Large intestine (tissue), 12 donors: ENCODE results near the gene GSTCD. TPM values are rescaled to one million over a fixed set of nuclear protein-coding genes. Genes with fewer than 3 reads are reported as not detected.

Source experiments
- DNase-seq, 2 donors: peaks; one replicate each; pipeline versions ENCODE4 v3.0.0 to v3.0.0-alpha.2; 2013
- H3K27ac ChIP-seq: one replicate; pipeline ENCODE4 v1.5.1; 2013; ENCODE audit warnings: low read length
- H3K27me3 ChIP-seq: 2 replicates; pipeline ENCODE4 v1.6.1; 2013; ENCODE audit warnings: low read length; ENCODE audit not compliant: control insufficient read depth, insufficient read depth
- H3K36me3 ChIP-seq: 2 replicates; pipeline ENCODE4 v1.6.1; 2013; ENCODE audit warnings: low read length; ENCODE audit not compliant: control insufficient read depth, insufficient read depth
- H3K4me1 ChIP-seq: one replicate; pipeline ENCODE4 v1.6.1; 2013; ENCODE audit warnings: low read length; ENCODE audit not compliant: control insufficient read depth, insufficient read depth
- H3K4me3 ChIP-seq: one replicate; pipeline ENCODE4 v1.5.1; 2013; ENCODE audit warnings: low read length
- H3K9me3 ChIP-seq: one replicate; pipeline ENCODE4 v1.6.1; 2013; ENCODE audit warnings: mild to moderate bottlenecking, low read depth, low read length, moderate library complexity; ENCODE audit not compliant: control insufficient read depth
- WGBS: methylation state at CpG from one replicate; pipeline ENCODE4 v1.1.5; 2013; ENCODE audit warnings: low lambda C conversion rate; ENCODE audit not compliant: insufficient coverage; 5-methylcytosine and 5-hydroxymethylcytosine counted together
- long read RNA-seq, 11 donors: transcript quantifications; one replicate each; lab custom pipeline, GENCODE V29; 2026
- polyA plus RNA-seq: library from polyadenylated mRNA; unstranded; fragments of 120-200 nt; gene quantifications from one replicate; pipeline ENCODE4 v1.2.1, GENCODE V29; 2013

Gene GSTCD
- 9.8 TPM for polyA plus RNA-seq
- long read RNA-seq, donor 1 = 0 reads
- long read RNA-seq, donor 2 = 0 reads
- long read RNA-seq, donor 3 = 0 reads
- long read RNA-seq, donor 4 = 0 reads
- long read RNA-seq, donor 5 = 0 reads
- long read RNA-seq, donor 6, partial matches to known transcripts = 6 of 6 reads
- long read RNA-seq, donor 6, other reads (novel, unspliced or antisense) = 0 of 6 reads
- long read RNA-seq, donor 7 = 0 reads
- long read RNA-seq, donor 8, full-length matches to known transcripts = 1 of 1 reads
- long read RNA-seq, donor 8, partial matches to known transcripts = 0 of 1 reads
- long read RNA-seq, donor 8, other reads (novel, unspliced or antisense) = 0 of 1 reads
- long read RNA-seq, donor 9 = 0 reads
- long read RNA-seq, donor 10, full-length matches to known transcripts = 2 of 2 reads
- long read RNA-seq, donor 10, partial matches to known transcripts = 0 of 2 reads
- long read RNA-seq, donor 10, other reads (novel, unspliced or antisense) = 0 of 2 reads
- long read RNA-seq, donor 11, full-length matches to known transcripts = 1 of 1 reads
- long read RNA-seq, donor 11, partial matches to known transcripts = 0 of 1 reads
- long read RNA-seq, donor 11, other reads (novel, unspliced or antisense) = 0 of 1 reads

GRCh38 chr4:105708181-105709080 is at the start of gene GSTCD, which contains the start of gene INTS12:
Gene GSTCD, plus strand, starts transcription at chr4:105708784. Its CDS starts 8,830 bp downstream, at chr4:105717614.
Gene INTS12, minus strand, starts transcription at chr4:105708689. Its CDS starts 8,684 bp downstream, at chr4:105700005.
- peak within 1 kb of the TSS; percentile 97 for H3K27ac ChIP-seq
- peak; percentile 92 to 96 for DNase-seq
- peak within 1 kb of the TSS; percentile 94 for H3K4me3 ChIP-seq
- no CpG with 5 or more reads among the region's 63 CpGs for WGBS
- peaks cover 2% of the 10 kb centered on the region for H3K36me3 ChIP-seq
- H3K27me3 ChIP-seq = no peaks in the 10 kb centered on the region
- H3K4me1 ChIP-seq = peaks cover 5% of the 10 kb centered on the region
- H3K9me3 ChIP-seq = no peaks in the 10 kb centered on the region

- no peak overlapping the region for H3K27ac ChIP-seq
- H3K4me1 ChIP-seq = no peaks in the 10 kb centered on the region
- WGBS = no CpG with 5 or more reads among the region's 6 CpGs
- no peaks in the 10 kb centered on the region for H3K9me3 ChIP-seq
- no peak overlapping the region for H3K4me3 ChIP-seq
- peaks cover 10% of the 10 kb centered on the region for H3K36me3 ChIP-seq
- DNase-seq = no peak
- no peaks in the 10 kb centered on the region for H3K27me3 ChIP-seq
Measured at GRCh38 chr4:105659190-105659589, 49.4 kb upstream of the GSTCD start.

- Histone ChIP-seq H3K27me3 (no peaks in the 10 kb centered on the region), H3K27ac (no peak overlapping the region), H3K4me1 (no peaks in the 10 kb centered on the region), H3K4me3 (no peak overlapping the region), H3K36me3 (peaks cover 10% of the 10 kb centered on the region), H3K9me3 (no peaks in the 10 kb centered on the region)
- no peak for DNase-seq
- 94% methylated on average over 3 of the region's 3 CpGs for WGBS
Measured at GRCh38 chr4:105661028-105661427, 47.6 kb upstream of the GSTCD start.

GRCh38 chr4:105662935-105663675 is 45.5 kb upstream of the GSTCD start:
- Histone ChIP-seq H3K27me3 (no peaks in the 10 kb centered on the region), H3K4me3 (no peak overlapping the region)
- WGBS = no CpG with 5 or more reads among the region's 2 CpGs

GRCh38 chr4:105666693-105667092 is 41.9 kb upstream of the GSTCD start:
- Histone ChIP-seq H3K4me1 (no peaks in the 10 kb centered on the region), H3K27me3 (no peaks in the 10 kb centered on the region), H3K9me3 (no peaks in the 10 kb centered on the region), H3K27ac (no peak overlapping the region), H3K4me3 (no peak overlapping the region), H3K36me3 (peaks cover 8% of the 10 kb centered on the region)
- no peak for DNase-seq
- 65% methylated on average over 2 of the region's 5 CpGs for WGBS

More at GRCh38 chr4:105662935-105663675, 45.5 kb upstream of the GSTCD start:
- Histone ChIP-seq H3K4me1 (no peaks in the 10 kb centered on the region), H3K36me3 (peaks cover 11% of the 10 kb centered on the region), H3K9me3 (no peaks in the 10 kb centered on the region), H3K27ac (no peak overlapping the region)
- no peak for DNase-seq

- no peak overlapping the region for H3K27ac ChIP-seq
- DNase-seq = peak; percentile 12 to 46
- H3K4me1 ChIP-seq = no peaks in the 10 kb centered on the region
- no peaks in the 10 kb centered on the region for H3K9me3 ChIP-seq
- no peaks in the 10 kb centered on the region for H3K27me3 ChIP-seq
- H3K36me3 ChIP-seq = peaks cover 6% of the 10 kb centered on the region
- H3K4me3 ChIP-seq = no peak overlapping the region
Measured at GRCh38 chr4:105670684-105671083, 37.9 kb upstream of the GSTCD start.

GRCh38 chr4:105671301-105671700 is 37.3 kb upstream of the GSTCD start:
- H3K36me3 ChIP-seq = peaks cover 6% of the 10 kb centered on the region
- H3K27ac ChIP-seq = no peak overlapping the region
- no peaks in the 10 kb centered on the region for H3K9me3 ChIP-seq
- H3K4me1 ChIP-seq = no peaks in the 10 kb centered on the region
- DNase-seq = no peak
- no peaks in the 10 kb centered on the region for H3K27me3 ChIP-seq
- no peak overlapping the region for H3K4me3 ChIP-seq
- WGBS = 100% methylated on average over 1 of the region's 2 CpGs

- H3K36me3 ChIP-seq = no peaks in the 10 kb centered on the region
- H3K27ac ChIP-seq = no peak overlapping the region
- DNase-seq = no peak
- no peaks in the 10 kb centered on the region for H3K9me3 ChIP-seq
- WGBS = 100% methylated on average over 1 of the region's 1 CpG
- H3K4me3 ChIP-seq = no peak overlapping the region
- no peaks in the 10 kb centered on the region for H3K27me3 ChIP-seq
- H3K4me1 ChIP-seq = no peaks in the 10 kb centered on the region
Measured at GRCh38 chr4:105674011-105674410, 34.6 kb upstream of the GSTCD start.

- H3K4me3 ChIP-seq = no peak overlapping the region
- WGBS = no CpG with 5 or more reads among the region's 2 CpGs
- no peaks in the 10 kb centered on the region for H3K9me3 ChIP-seq
- H3K27ac ChIP-seq = peak overlapping the region; percentile 47
- no peaks in the 10 kb centered on the region for H3K27me3 ChIP-seq
- peaks cover 11% of the 10 kb centered on the region for H3K36me3 ChIP-seq
- peak; percentile 34 to 70 for DNase-seq
- H3K4me1 ChIP-seq = no peaks in the 10 kb centered on the region
Measured at GRCh38 chr4:105677709-105678108, 30.9 kb upstream of the GSTCD start.
